WTC11 (cell line): ENCODE measurements around the gene KSR1. TPM values are rescaled to one million over a fixed set of nuclear protein-coding genes. Genes with fewer than 3 reads are reported as not detected.
"Not testable (repeated sequence)": the region's sequence is repeated elsewhere in the genome, so short reads cannot be mapped to it uniquely, and the experiment has no call there.

Experiments used
- ATAC-seq: fragments of 200-7000 bp; cut with Tn5 transposase; 2 replicates; pipeline ENCODE4 v1.10.0; 2021; ENCODE audit warnings: mild to moderate bottlenecking, moderate library complexity
- CTCF ChIA-PET: fragments of 300-600 bp; sonication (Branson Sonifier 250); formaldehyde crosslinking; loops from one replicate; lab custom pipeline; 2021; ENCODE audit warnings: antibody characterized with exemption; lab: Charles Lee
- POLR2A ChIA-PET: fragments of 350-600 bp; sonication (Branson Sonifier 250); formaldehyde crosslinking; loops from one replicate; lab custom pipeline; 2021; ENCODE audit warnings: antibody characterized with exemption; lab: Charles Lee
- DNase-seq: peaks from one replicate; pipeline ENCODE4 v3.0.0; 2021; ENCODE audit warnings: low spot score
- H3K27ac Mint-ChIP-seq: 2 replicates; pipeline ENCODE4 v1.8.0; 2021; ENCODE audit warnings: mixed read lengths
- H3K27me3 Mint-ChIP-seq: 2 replicates; pipeline ENCODE4 v1.8.0; 2021; ENCODE audit warnings: low read depth, mild to moderate bottlenecking, moderate library complexity, mixed read lengths
- H3K36me3 Mint-ChIP-seq: 2 replicates; pipeline ENCODE4 v1.8.0; 2021; ENCODE audit warnings: mixed read lengths
- H3K4me1 Mint-ChIP-seq: 2 replicates; pipeline ENCODE4 v1.8.0; 2022; ENCODE audit warnings: mixed read lengths
- H3K4me3 Mint-ChIP-seq: 2 replicates; pipeline ENCODE4 v1.8.0; 2021; ENCODE audit warnings: mild to moderate bottlenecking, moderate library complexity, mixed read lengths
- H3K9me3 Mint-ChIP-seq: 2 replicates; pipeline ENCODE4 v1.8.0; 2021; ENCODE audit warnings: mixed read lengths
- ATF1 ChIP-seq: sonication (generic); formaldehyde crosslinking; IDR thresholded peaks from 2 replicates; pipeline ENCODE4 v1.8.1; 2023; ENCODE audit warnings: mild to moderate bottlenecking, moderate library complexity, missing genetic modification reagents
- GABPB1 ChIP-seq: sonication (generic); formaldehyde crosslinking; IDR thresholded peaks from 2 replicates; pipeline ENCODE4 v1.8.1; 2023; ENCODE audit warnings: mild to moderate bottlenecking, missing genetic modification reagents
- PRRX2 ChIP-seq: fragments of 250-450 bp; sonication (Bioruptor Pico); IDR thresholded peaks from 2 replicates; pipeline ENCODE4 v1.8.0; 2021; ENCODE audit warnings: mild to moderate bottlenecking
- SMAD4 ChIP-seq: sonication (generic); formaldehyde crosslinking; IDR thresholded peaks from 2 replicates; pipeline ENCODE4 v1.8.0; 2022; ENCODE audit warnings: mild to moderate bottlenecking, missing genetic modification reagents
- TEAD4 ChIP-seq: sonication (generic); formaldehyde crosslinking; IDR thresholded peaks from 2 replicates; pipeline ENCODE4 v1.8.0; 2022; ENCODE audit warnings: mild to moderate bottlenecking, missing genetic modification reagents
- ZNF317 ChIP-seq: sonication (generic); formaldehyde crosslinking; IDR thresholded peaks from 2 replicates; pipeline ENCODE4 v1.8.1; 2023; ENCODE audit warnings: low read depth, mild to moderate bottlenecking, moderate library complexity, missing genetic modification reagents, borderline replicate concordance
- total RNA-seq: library from RNA; stranded (reverse); gene quantifications from 3 replicates; pipeline ENCODE4 v1.2.3, GENCODE V29; 2021
- TF ChIP-seq, protein P1 (sequence below): sonication (generic); formaldehyde crosslinking; IDR thresholded peaks from 2 replicates; pipeline ENCODE4 v1.8.1; 2023; ENCODE audit warnings: mild to moderate bottlenecking, missing genetic modification reagents, moderate library complexity
- TF ChIP-seq, protein P2 (sequence below): sonication (generic); formaldehyde crosslinking; conservative IDR thresholded peaks from 2 replicates; pipeline ENCODE4 v1.8.1; 2022; ENCODE audit warnings: mild to moderate bottlenecking, missing genetic modification reagents
- TF ChIP-seq, protein P3 (sequence below): sonication (generic); formaldehyde crosslinking; IDR thresholded peaks from 2 replicates; pipeline ENCODE4 v1.8.1; 2022; ENCODE audit warnings: low read depth, missing genetic modification reagents, borderline replicate concordance
- TF ChIP-seq, protein P4 (sequence below): fragments of 200-600 bp; IDR thresholded peaks from 2 replicates; pipeline ENCODE4 v1.8.0; 2022; ENCODE audit warnings: antibody characterized with exemption
- TF ChIP-seq, protein P5 (sequence below): sonication (generic); formaldehyde crosslinking; IDR thresholded peaks from 2 replicates; pipeline ENCODE4 v1.8.0; 2022; ENCODE audit warnings: mild to moderate bottlenecking, missing genetic modification reagents

The KSR1 gene
- total RNA-seq, 1 experiment from 2014 or later: 45.5 TPM

DNA sequence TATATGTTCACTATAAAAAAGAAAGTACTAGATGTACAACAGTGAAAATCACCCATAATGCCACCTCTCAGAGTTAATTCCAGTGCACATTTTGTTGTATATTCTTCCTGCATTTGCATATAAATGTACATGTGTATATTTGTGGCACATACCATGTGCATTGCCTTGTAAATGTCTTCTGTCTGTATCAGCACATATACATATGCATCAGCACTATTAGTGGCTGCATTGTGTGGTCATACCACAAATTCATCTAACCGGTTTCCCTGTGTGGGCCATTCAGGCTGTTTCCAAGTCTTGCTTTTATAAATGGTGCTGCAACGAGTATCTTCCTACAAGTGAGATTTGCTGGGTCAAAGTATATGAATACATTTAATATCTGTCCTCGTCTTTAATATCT, 6.5 kb downstream of the KSR1 start (continued):
- TF ChIP-seq, protein P1, sequence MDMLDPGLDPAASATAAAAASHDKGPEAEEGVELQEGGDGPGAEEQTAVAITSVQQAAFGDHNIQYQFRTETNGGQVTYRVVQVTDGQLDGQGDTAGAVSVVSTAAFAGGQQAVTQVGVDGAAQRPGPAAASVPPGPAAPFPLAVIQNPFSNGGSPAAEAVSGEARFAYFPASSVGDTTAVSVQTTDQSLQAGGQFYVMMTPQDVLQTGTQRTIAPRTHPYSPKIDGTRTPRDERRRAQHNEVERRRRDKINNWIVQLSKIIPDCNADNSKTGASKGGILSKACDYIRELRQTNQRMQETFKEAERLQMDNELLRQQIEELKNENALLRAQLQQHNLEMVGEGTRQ: no peak
- TF ChIP-seq, protein P2, sequence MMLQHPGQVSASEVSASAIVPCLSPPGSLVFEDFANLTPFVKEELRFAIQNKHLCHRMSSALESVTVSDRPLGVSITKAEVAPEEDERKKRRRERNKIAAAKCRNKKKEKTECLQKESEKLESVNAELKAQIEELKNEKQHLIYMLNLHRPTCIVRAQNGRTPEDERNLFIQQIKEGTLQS (CRISPR knock-in tag): no peak
- TF ChIP-seq ZNF317 (CRISPR knock-in tag) (no peak), TEAD4 (CRISPR knock-in tag) (no peak)

DNA sequence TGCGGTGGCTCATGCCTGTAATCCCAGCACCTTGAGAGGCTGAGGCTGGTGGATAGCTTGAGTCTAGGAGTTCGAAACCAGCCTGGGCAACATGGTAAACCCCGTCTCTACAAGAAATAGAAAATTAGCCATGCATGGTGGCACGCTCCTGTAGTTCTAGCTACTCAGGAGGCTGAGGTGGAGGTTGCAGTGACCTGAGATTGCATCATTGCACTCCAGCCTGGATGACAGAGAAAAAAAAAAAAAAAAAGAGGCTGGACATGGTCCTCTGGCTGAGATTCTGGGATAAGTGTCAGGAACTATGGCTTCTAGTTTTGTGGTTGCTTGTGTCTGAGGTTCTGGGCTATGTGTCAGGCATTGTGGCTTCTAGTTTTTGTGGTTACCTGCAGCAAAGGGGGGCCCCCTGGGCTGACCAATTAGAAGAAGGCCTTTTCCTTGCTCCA, 7.0 kb downstream of the KSR1 start:
- Mint-ChIP-seq H3K27me3 (no peaks in the 10 kb centered on the region; the same call in 1 of the 2 replicates), H3K4me1 (peaks cover 80% of the 10 kb centered on the region), H3K9me3 (no peaks in the 10 kb centered on the region), H3K4me3 (no peak overlapping the region), H3K36me3 (no peaks in the 10 kb centered on the region), H3K27ac (no peak overlapping the region)
- CTCF ChIA-PET: interaction anchor here (2.4 kb wide), 1 partner anchor 139 kb away, joined by 9 read pairs; no protein-coding TSS in a partner anchor
- no peak for DNase-seq
- POLR2A ChIA-PET: no interaction called here
- TF ChIP-seq PRRX2 (CRISPR knock-in tag): no peak
- TF ChIP-seq GABPB1 (CRISPR knock-in tag): peak; percentile 89
- no peak for ATAC-seq

DNA sequence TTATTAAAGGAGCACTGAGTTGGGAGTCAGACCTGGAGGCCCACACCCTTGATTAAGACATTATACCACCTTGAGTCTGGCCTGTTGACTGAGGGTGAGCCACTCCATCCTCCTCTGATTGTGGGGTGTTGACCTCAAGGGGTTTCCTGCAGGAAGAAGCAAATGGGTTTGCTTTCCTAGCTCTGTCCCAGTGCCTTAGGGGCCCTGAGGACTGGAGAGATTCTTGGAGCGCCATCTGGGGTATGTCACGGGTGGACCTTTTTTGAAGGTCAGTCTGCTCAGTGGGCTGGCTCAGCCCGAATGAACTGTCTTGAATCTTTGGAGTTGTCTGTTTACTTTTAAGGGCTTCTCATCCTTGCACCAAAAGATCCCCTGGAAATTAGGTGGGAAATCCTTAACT, 7.8 kb downstream of the KSR1 start:
- POLR2A ChIA-PET, H3K27me3 Mint-ChIP-seq, H3K36me3 Mint-ChIP-seq, H3K4me3 Mint-ChIP-seq, CTCF ChIA-PET, DNase-seq, H3K9me3 Mint-ChIP-seq, ATAC-seq: not testable (repeated sequence)
- H3K27ac Mint-ChIP-seq: peak overlapping the region; percentile 35; the same call in 1 of the 2 replicates
- peaks cover 80% of the 10 kb centered on the region for H3K4me1 Mint-ChIP-seq

DNA sequence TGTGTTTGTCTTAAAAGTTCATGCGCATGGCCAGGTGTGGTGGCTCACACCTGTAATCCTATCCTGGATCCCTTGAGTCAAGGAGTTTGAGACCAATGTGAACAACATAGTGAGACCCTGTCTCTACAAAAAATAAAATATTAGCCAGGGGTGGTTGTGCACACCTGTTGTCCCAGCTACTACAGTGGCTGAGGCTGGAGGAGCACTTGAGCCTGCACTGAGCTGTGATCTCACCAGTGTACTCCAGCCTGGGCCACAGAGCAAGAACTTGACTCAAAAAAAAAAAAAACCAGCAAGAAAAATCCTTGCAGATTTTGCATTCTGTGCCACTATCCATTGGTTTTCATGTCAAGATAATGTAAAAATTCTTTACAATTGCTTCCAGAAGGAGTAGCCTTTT, 8.2 kb downstream of the KSR1 start:
- TF ChIP-seq, protein P3, sequence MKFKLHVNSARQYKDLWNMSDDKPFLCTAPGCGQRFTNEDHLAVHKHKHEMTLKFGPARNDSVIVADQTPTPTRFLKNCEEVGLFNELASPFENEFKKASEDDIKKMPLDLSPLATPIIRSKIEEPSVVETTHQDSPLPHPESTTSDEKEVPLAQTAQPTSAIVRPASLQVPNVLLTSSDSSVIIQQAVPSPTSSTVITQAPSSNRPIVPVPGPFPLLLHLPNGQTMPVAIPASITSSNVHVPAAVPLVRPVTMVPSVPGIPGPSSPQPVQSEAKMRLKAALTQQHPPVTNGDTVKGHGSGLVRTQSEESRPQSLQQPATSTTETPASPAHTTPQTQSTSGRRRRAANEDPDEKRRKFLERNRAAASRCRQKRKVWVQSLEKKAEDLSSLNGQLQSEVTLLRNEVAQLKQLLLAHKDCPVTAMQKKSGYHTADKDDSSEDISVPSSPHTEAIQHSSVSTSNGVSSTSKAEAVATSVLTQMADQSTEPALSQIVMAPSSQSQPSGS: no peak
- TF ChIP-seq ATF1 (no peak), SMAD4 (CRISPR knock-in tag) (no peak)
- TF ChIP-seq, protein P4, sequence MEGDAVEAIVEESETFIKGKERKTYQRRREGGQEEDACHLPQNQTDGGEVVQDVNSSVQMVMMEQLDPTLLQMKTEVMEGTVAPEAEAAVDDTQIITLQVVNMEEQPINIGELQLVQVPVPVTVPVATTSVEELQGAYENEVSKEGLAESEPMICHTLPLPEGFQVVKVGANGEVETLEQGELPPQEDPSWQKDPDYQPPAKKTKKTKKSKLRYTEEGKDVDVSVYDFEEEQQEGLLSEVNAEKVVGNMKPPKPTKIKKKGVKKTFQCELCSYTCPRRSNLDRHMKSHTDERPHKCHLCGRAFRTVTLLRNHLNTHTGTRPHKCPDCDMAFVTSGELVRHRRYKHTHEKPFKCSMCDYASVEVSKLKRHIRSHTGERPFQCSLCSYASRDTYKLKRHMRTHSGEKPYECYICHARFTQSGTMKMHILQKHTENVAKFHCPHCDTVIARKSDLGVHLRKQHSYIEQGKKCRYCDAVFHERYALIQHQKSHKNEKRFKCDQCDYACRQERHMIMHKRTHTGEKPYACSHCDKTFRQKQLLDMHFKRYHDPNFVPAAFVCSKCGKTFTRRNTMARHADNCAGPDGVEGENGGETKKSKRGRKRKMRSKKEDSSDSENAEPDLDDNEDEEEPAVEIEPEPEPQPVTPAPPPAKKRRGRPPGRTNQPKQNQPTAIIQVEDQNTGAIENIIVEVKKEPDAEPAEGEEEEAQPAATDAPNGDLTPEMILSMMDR: no peak
- TF ChIP-seq, protein P5, sequence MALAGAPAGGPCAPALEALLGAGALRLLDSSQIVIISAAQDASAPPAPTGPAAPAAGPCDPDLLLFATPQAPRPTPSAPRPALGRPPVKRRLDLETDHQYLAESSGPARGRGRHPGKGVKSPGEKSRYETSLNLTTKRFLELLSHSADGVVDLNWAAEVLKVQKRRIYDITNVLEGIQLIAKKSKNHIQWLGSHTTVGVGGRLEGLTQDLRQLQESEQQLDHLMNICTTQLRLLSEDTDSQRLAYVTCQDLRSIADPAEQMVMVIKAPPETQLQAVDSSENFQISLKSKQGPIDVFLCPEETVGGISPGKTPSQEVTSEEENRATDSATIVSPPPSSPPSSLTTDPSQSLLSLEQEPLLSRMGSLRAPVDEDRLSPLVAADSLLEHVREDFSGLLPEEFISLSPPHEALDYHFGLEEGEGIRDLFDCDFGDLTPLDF (CRISPR knock-in tag): no peak
- no peaks in the 10 kb centered on the region for H3K9me3 Mint-ChIP-seq
- no peaks in the 10 kb centered on the region for H3K36me3 Mint-ChIP-seq
- no peak overlapping the region for H3K4me3 Mint-ChIP-seq
- no peak for ATAC-seq
- ChIA-PET CTCF (interaction anchor here (1.2 to 2.6 kb wide), 2 partner anchors 13 to 190 kb away, joined by 3 to 8 read pairs; no protein-coding TSS in a partner anchor), POLR2A (no interaction called here)
- H3K4me1 Mint-ChIP-seq: peaks cover 80% of the 10 kb centered on the region
- peak overlapping the region; percentile 35; the same call in 1 of the 2 replicates for H3K27ac Mint-ChIP-seq
- no peak for DNase-seq
- no peaks in the 10 kb centered on the region for H3K27me3 Mint-ChIP-seq

DNA sequence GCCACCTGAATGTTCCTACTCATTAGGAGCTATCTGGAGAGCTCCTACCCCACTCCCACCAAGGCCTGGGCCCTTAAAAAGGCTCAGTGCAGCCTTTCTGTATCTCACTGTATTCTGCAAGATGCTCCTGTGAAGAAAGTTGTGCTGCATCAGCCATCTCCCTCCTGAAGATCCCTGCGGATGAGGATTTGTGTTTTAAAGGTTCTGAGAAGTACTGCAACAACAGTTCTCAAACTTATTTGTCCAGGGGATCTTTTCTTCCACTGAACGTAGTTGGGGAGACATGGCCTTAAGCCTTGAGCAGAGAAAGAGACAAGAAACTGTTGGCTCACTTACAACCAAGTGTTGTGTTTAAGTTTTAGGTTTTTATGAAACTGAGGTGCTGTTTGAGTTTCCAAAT, 9.6 kb downstream of the KSR1 start:
- Mint-ChIP-seq H3K27ac (peak overlapping the region; percentile 94), H3K4me1 (peaks cover 79% of the 10 kb centered on the region)
- not testable (repeated sequence) for H3K9me3 Mint-ChIP-seq, ATAC-seq, DNase-seq, H3K36me3 Mint-ChIP-seq, H3K4me3 Mint-ChIP-seq, H3K27me3 Mint-ChIP-seq
- ChIA-PET CTCF (interaction anchor here (0.8 to 2.6 kb wide), 9 partner anchors 9 to 229 kb away, joined by 3 to 15 read pairs (median 5); no protein-coding TSS in a partner anchor), POLR2A (interaction anchor here (1.0 kb wide), 1 partner anchor 10 kb away, joined by 5 read pairs; no protein-coding TSS in a partner anchor)
